HCT116 (cell line): ENCODE results near the gene MEGF8. TPM values are rescaled to one million over a fixed set of nuclear protein-coding genes. Genes with fewer than 3 reads are reported as not detected.

Experiments used
- ATAC-seq: fragments of 200-7000 bp; cut with Tn5 transposase; 2 replicates; pipeline ENCODE4 v1.9.1; 2020; ENCODE audit warnings: mild to moderate bottlenecking, moderate library complexity
- BruUV-seq: library from RNA; stranded (reverse); fragments of 400-500 nt; replicated peaks from 2 replicates; lab custom pipeline; 2021; lab: Mats Ljungman, UMichigan
- CTCF ChIA-PET: fragments of 300-600 bp; sonication (Branson Sonifier 250); formaldehyde crosslinking; loops from one replicate; lab custom pipeline; 2021; ENCODE audit warnings: antibody characterized with exemption; lab: Charles Lee
- POLR2A ChIA-PET: fragments of 300-600, 350-600 bp; sonication (Branson Sonifier 250); formaldehyde crosslinking; loops from one replicate; lab custom pipeline; 2021; ENCODE audit warnings: antibody characterized with exemption; lab: Charles Lee
- RAD21 ChIA-PET, 2 experiments: fragments of 300-600 bp; sonication (Branson Sonifier 250); formaldehyde crosslinking; loops; one replicate each; lab custom pipeline; 2023; ENCODE audit warnings: low total read pairs in 2 of 2; ENCODE audit not compliant: uncharacterized antibody in 2 of 2, unreplicated experiment in 2 of 2, low non-redundant PET in 1 of 2; lab: Charles Lee
- DNase-seq: peaks from one replicate; pipeline ENCODE4 v3.0.0-alpha.2; 2010; ENCODE audit warnings: low read depth, low spot score
- H2AFZ ChIP-seq: fragments of 200-600 bp; shearing (Covaris generic), sonication (generic); 2 replicates; pipeline ENCODE4 v1.6.1; 2017; ENCODE audit warnings: low read depth, mixed run types, mixed read lengths, antibody characterized with exemption, low read length; ENCODE audit not compliant: poor library complexity, severe bottlenecking
- H3K27ac ChIP-seq: 2 replicates; pipeline ENCODE4 v1.5.1; 2012; ENCODE audit warnings: low read depth, low read length
- H3K27me3 ChIP-seq: fragments of 200-600 bp; sonication (generic); 2 replicates; pipeline ENCODE4 v1.6.1; 2016; ENCODE audit warnings: mixed run types, low read length, mixed read lengths; ENCODE audit not compliant: insufficient read depth
- H3K36me3 ChIP-seq, 2 experiments: fragments of 200-500 bp in 1 of 2; fragments of 200-600 bp in 1 of 2; sonication (Bioruptor generic) in 1 of 2; sonication (generic) in 1 of 2; 2 replicates each; pipeline versions ENCODE4 v1.5.1 to v1.6.1; 2014 to 2016; ENCODE audit warnings: low read length in 2 of 2, inconsistent platforms in 1 of 2, mixed read lengths in 1 of 2, mixed run types in 1 of 2; ENCODE audit not compliant: insufficient read depth in 2 of 2, control insufficient read depth in 1 of 2
- H3K4me1 ChIP-seq, 2 experiments: fragments of 200-600 bp in 1 of 2; sonication (generic) in 1 of 2; 2 replicates each; pipeline versions ENCODE4 v1.5.1 to v1.6.1; 2012 to 2017; ENCODE audit warnings: low read length in 2 of 2, inconsistent platforms in 1 of 2, mild to moderate bottlenecking in 1 of 2, mixed read lengths in 1 of 2, mixed run types in 1 of 2, moderate library complexity in 1 of 2; ENCODE audit not compliant: insufficient read depth in 2 of 2, control insufficient read depth in 1 of 2
- H3K4me2 ChIP-seq: fragments of 200-600 bp; sonication (generic); 2 replicates; pipeline ENCODE4 v1.6.1; 2017; ENCODE audit warnings: mixed run types, low read length, mixed read lengths
- H3K4me3 ChIP-seq, 2 experiments: fragments of 200-600 bp in 1 of 2; sonication (generic) in 1 of 2; replicated peaks in 1 of 2; 2 replicates each; pipeline ENCODE4 v1.5.1; 2011 to 2016; ENCODE audit warnings: low read length in 2 of 2, control low read depth in 1 of 2, low read depth in 1 of 2, mild to moderate bottlenecking in 1 of 2, mixed read lengths in 1 of 2, mixed run types in 1 of 2
- H3K79me2 ChIP-seq: fragments of 200-600 bp; sonication (generic); 2 replicates; pipeline ENCODE4 v1.6.1; 2017; ENCODE audit warnings: mild to moderate bottlenecking, mixed run types, low read length, moderate library complexity, mixed read lengths; ENCODE audit not compliant: insufficient read depth
- H3K9ac ChIP-seq: fragments of 200-600 bp; sonication (generic); 2 replicates; pipeline ENCODE4 v1.6.1; 2016; ENCODE audit warnings: low read length, mixed read lengths
- H3K9me2 ChIP-seq: fragments of 200-600 bp; sonication (generic), shearing (Covaris generic); 2 replicates; pipeline ENCODE4 v1.6.1; 2017; ENCODE audit warnings: mixed run types, mild to moderate bottlenecking, moderate library complexity; ENCODE audit not compliant: insufficient read depth
- H3K9me3 ChIP-seq, 2 experiments: fragments of 200-500 bp in 1 of 2; fragments of 200-600 bp in 1 of 2; sonication (Bioruptor generic) in 1 of 2; sonication (generic) in 1 of 2; 2 replicates each; pipeline ENCODE4 v1.6.1; 2014 to 2017; ENCODE audit warnings: low read length in 2 of 2, mixed read lengths in 2 of 2, inconsistent platforms in 1 of 2, low read depth in 1 of 2, mild to moderate bottlenecking in 1 of 2, mixed run types in 1 of 2, moderate library complexity in 1 of 2; ENCODE audit not compliant: control insufficient read depth in 1 of 2, insufficient read depth in 1 of 2
- H4K20me1 ChIP-seq: fragments of 200-600 bp; sonication (generic), shearing (Covaris generic); 2 replicates; pipeline ENCODE4 v1.6.1; 2017; ENCODE audit warnings: mixed run types, mild to moderate bottlenecking, moderate library complexity; ENCODE audit not compliant: insufficient read depth
- EGR1 ChIP-seq: IDR thresholded peaks from 2 replicates; pipeline ENCODE4 v1.6.1; 2012; ENCODE audit warnings: low read depth
- ELF1 ChIP-seq: IDR thresholded peaks from 2 replicates; pipeline ENCODE4 v1.6.1; 2012; ENCODE audit warnings: low read depth, borderline replicate concordance
- EZH2 ChIP-seq: fragments of 200-600 bp; sonication (generic); IDR thresholded peaks from 2 replicates; pipeline ENCODE4 v1.6.1; 2017; ENCODE audit warnings: antibody characterized with exemption, mixed run types
- POLR2A ChIP-seq: IDR thresholded peaks from 2 replicates; pipeline ENCODE4 v1.7.0; 2011; ENCODE audit warnings: borderline replicate concordance; ENCODE audit not compliant: insufficient read depth, insufficient read length; ENCODE audit errors: extremely low read depth
- RAD21 ChIP-seq: IDR thresholded peaks from 2 replicates; pipeline ENCODE4 v1.6.1; 2012; ENCODE audit warnings: low read depth, mild to moderate bottlenecking
- SRF ChIP-seq: IDR thresholded peaks from 2 replicates; pipeline ENCODE4 v1.6.1; 2012; ENCODE audit warnings: low read depth
- ZFX ChIP-seq: fragments of 450-650 bp; IDR thresholded peaks from 2 replicates; pipeline ENCODE4 v1.6.1; 2017
- ZNF274 ChIP-seq: fragments of 200-500 bp; sonication (Bioruptor generic); IDR thresholded peaks from 2 replicates; pipeline ENCODE4 v1.6.1; 2014; ENCODE audit warnings: mild to moderate bottlenecking, low read depth, low read length, inconsistent platforms
- intact Hi-C: fragments of 100-400 bp; cut with micrococcal nuclease; formaldehyde crosslinking; loops from 2 replicates; pipeline ENCODE4 v1.10.0; 2022
- total RNA-seq: library from RNA; stranded (reverse); gene quantifications from one replicate; pipeline ENCODE4 v1.2.1, GENCODE V29; 2021; ENCODE audit not compliant: unreplicated experiment
- TF ChIP-seq, protein P1 (sequence below), 3 experiments: fragments of 200-600 bp in 1 of 3; sonication (generic) in 1 of 3; IDR thresholded peaks in 2 of 3; conservative IDR thresholded peaks in 1 of 3; 2 replicates each; pipeline ENCODE4 v1.5.1; 2012 to 2017; ENCODE audit warnings: low read depth in 2 of 3, low read length in 2 of 3, antibody characterized with exemption in 1 of 3, borderline replicate concordance in 1 of 3, control low read depth in 1 of 3, mild to moderate bottlenecking in 1 of 3, mixed read lengths in 1 of 3, mixed run types in 1 of 3, moderate library complexity in 1 of 3; ENCODE audit not compliant: insufficient read depth in 1 of 3

Gene MEGF8
- total RNA-seq, 1 experiment from 2014 or later = 24.0 TPM

DNA sequence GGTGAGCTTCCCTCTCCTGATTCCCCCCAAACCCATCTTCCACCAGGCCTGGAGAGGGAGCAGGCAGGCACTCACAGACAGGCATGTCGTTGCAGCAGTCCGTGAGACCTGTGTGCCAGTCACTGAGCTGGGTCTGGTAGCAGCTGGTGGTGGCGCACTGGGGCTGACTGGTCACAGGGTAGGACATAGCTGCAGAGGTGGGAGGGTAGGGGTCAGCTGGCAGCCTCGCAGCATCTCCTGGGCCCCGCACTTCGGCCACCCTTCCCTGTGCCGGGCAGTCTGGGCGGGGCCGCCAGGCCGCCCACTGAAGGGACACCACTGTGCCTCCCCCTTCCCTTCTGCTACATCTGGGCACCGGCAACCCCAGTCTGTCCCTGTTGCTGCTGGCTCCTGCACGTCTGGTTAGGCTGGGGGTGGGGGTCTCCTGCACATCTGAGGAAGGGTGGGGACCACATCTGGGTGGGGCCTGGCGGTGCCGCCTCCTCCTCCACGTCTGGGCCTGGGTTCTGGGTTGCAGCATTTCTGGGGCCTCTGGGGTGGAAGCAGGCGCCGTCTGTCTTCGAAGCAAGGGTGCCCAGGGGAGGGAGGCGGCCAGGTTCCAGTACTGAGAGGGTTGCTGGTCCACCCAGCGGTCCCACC, 63.5 kb downstream of the MEGF8 start:
- no peak overlapping the region; the same call in 1 of the 2 replicates for H3K27ac ChIP-seq
- peaks cover 6 to 21% of the 10 kb centered on the region in 2 experiments for H3K4me1 ChIP-seq
- ChIA-PET POLR2A (interaction anchor here (0.7 kb wide), 1 partner anchor 8 kb away, joined by 3 read pairs; no protein-coding TSS in a partner anchor), RAD21 (no interaction called here), CTCF (no interaction called here)
- H3K9ac ChIP-seq = no peak overlapping the region
- BruUV-seq = no TSS peak
- H3K27me3 ChIP-seq = no peaks in the 10 kb centered on the region
- no peaks in the 10 kb centered on the region for H3K9me2 ChIP-seq
- H3K36me3 ChIP-seq = no peaks in the 10 kb centered on the region
- H3K4me2 ChIP-seq = no peak overlapping the region
- H3K9me3 ChIP-seq = no peaks in the 10 kb centered on the region
- ATAC-seq (no peak), DNase-seq (no peak)
- no peaks in the 10 kb centered on the region for H3K79me2 ChIP-seq
- H2AFZ ChIP-seq = no peak overlapping the region
- H3K4me3 ChIP-seq = no peak overlapping the region
- TF ChIP-seq ZNF274 = no peak
- no peak for TF ChIP-seq SRF
- TF ChIP-seq ZFX = no peak
- no peak for TF ChIP-seq ELF1
- TF ChIP-seq, protein P1, sequence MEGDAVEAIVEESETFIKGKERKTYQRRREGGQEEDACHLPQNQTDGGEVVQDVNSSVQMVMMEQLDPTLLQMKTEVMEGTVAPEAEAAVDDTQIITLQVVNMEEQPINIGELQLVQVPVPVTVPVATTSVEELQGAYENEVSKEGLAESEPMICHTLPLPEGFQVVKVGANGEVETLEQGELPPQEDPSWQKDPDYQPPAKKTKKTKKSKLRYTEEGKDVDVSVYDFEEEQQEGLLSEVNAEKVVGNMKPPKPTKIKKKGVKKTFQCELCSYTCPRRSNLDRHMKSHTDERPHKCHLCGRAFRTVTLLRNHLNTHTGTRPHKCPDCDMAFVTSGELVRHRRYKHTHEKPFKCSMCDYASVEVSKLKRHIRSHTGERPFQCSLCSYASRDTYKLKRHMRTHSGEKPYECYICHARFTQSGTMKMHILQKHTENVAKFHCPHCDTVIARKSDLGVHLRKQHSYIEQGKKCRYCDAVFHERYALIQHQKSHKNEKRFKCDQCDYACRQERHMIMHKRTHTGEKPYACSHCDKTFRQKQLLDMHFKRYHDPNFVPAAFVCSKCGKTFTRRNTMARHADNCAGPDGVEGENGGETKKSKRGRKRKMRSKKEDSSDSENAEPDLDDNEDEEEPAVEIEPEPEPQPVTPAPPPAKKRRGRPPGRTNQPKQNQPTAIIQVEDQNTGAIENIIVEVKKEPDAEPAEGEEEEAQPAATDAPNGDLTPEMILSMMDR (IDR thresholded peaks at IDR 0.05 in 2 of 3, conservative IDR thresholded peaks at IDR 0.05 in 1 of 3; ENCODE audit: borderline replicate concordance in 1 of 3, insufficient read depth in 1 of 3, low read depth in 2 of 3, low read length in 2 of 3) = no peak
- TF ChIP-seq POLR2A = no peak
- no peak for TF ChIP-seq EGR1
- no peak for TF ChIP-seq RAD21
- no peak for TF ChIP-seq EZH2
- H4K20me1 ChIP-seq = no peaks in the 10 kb centered on the region
- intact Hi-C loops = no loop called here
